Articular chondrocyte of knee joint (primary cell): ENCODE measurements around the gene FAM200B. TPM values are rescaled to one million over a fixed set of nuclear protein-coding genes. Genes with fewer than 3 reads are reported as not detected.

ENCODE experiments used
- total RNA-seq: library from RNA; depleted of rRNA; stranded (reverse); fragments of >200 nt; gene quantifications from 2 replicates; pipeline ENCODE4 v1.2.3, GENCODE V29; 2012

The FAM200B gene
- 27.8 and 33.7 TPM in 2 replicates for total RNA-seq

DNA sequence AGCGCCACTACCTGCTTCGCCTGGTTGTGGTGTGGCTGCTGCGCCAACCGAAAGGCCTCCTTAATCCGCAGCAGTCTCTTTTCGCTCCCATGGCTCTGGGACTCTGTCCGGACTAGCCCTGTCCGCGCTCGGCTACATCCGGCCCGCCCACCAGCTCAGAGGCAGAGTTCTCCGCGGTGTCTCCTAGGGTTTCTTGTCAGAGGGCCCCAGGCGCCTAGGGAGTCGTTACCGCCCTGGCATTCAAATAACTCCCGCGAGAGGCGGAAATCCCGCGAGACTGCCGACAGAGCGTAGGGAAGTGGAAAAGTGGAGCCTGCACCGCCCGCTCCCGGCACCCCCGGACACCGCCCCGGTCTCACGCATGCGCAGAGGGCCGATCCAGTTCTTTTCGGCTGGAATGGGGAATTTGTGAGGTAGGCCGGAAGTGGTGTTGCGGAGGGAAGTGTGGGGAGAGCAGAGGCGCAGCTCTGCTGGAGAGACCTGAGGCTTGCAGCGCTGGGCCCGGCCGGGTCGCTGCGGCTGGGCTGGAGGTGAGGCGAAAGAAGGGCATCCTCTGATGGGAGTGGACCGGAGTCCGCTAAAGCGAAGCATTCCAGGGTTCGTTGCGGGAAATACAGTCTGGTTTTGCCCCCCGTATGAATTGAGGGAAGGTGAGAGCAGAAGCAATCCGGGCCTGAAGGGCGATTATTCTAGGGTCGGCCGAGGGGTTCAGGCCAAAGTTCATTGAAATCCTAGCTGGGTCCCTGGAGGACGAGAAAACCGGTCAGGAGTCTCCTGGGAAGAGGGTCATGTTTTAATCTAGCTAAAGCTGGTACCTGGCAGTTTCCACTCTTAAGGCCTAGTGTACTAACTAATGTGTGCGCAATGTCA, at the start of gene FAM200B:
FAM200B (plus strand) TSS at position 456 of the 870 bp plus-strand sequence. CDS start 5,151 bp downstream, outside the sequence.

DNA sequence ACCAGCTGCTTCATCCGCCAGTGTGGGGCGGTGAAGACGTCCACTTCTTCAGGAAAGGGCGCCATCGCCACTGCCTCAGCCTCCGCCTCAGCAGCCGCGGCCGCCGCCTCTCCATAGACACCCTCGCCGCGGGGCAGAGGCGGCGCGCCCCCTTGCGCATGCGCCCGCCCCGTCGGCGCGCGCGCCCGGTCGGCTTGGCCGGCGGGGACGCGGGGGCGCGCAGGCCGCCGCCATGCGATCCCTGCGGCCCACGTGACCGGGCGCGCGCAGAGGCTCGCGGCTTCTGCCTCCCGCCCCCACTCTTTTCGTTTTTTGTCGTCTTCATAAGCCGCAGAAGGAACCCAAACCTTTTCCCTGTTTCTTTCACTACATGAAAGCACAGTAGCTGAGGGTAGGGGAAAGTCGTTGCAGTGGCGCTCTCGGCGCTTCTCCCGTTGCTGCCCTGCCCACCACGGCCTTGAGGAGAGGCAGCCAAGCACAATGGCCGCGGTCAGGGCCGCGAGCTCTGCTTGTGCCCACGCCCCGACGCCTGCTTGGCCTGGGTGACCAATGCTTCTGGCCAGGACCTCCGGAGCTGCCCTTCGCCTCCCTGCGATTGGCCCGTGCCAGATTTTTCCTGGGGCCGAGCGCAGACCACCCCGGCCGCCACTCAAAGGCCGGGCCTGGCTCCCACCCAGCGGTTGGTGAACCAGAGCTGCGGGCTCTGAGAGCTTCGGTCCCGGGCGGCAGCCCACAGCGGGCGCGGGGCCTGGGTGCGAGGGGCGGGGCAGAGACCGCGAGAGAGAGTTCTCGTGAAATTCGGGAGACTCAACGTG, 26.2 kb upstream of the FAM200B start, which contains the start of gene FBXL5:
FBXL5 (minus strand) TSS at position 135 of the 815 bp plus-strand sequence; CDS start at position 65, 70 bp downstream.

DNA sequence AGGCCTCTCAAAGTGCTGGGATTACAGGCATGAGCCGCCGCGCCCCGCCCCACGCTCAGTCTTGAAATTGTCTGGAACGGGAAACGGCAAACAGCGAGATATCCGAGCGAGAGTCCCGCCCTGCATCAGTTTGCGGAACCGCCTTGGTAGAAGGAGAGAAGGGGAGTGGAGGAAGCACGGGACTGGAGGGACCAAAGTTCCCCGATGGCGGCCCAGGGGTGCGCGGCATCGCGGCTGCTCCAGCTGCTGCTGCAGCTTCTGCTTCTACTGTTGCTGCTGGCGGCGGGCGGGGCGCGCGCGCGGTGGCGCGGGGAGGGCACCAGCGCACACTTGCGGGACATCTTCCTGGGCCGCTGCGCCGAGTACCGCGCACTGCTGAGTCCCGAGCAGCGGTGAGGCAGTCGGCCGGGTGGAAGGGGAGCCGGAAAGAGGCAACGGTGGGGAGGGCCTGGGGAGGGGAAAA, 21.3 kb downstream of the FAM200B start, which contains the start of gene BST1:
BST1 (plus strand) TSS at position 125 of the 463 bp plus-strand sequence; CDS start at position 205, 80 bp downstream.

Other genes starting within 250 kb of the FAM200B start
- gene CC2D2A, start 211.9 kb upstream of the FAM200B start, total RNA-seq: 41.0 and 45.1 TPM in 2 replicates
- gene FBXL5, start 26.5 kb upstream of the FAM200B start, total RNA-seq: 105 and 145 TPM in 2 replicates
- 21.8 and 31.1 TPM in 2 replicates for gene BST1, start 21.2 kb downstream of the FAM200B start, total RNA-seq
- gene CD38, start 96.5 kb downstream of the FAM200B start, total RNA-seq: 0.11 and 0.13 TPM in 2 replicates